H1 (cell line): ENCODE measurements around the gene NUAK1. TPM values are rescaled to one million over a fixed set of nuclear protein-coding genes. Genes with fewer than 3 reads are reported as not detected.

Experiments
- CTCF ChIA-PET: fragments of 300-600 bp; sonication (Branson Sonifier 250); formaldehyde crosslinking; loops from one replicate; lab custom pipeline; 2021; ENCODE audit not compliant: partially characterized antibody; lab: Charles Lee
- POLR2A ChIA-PET: fragments of 300-600 bp; sonication (Branson Sonifier 250); formaldehyde crosslinking; loops from one replicate; lab custom pipeline; 2021; ENCODE audit warnings: inconsistent platforms; ENCODE audit not compliant: partially characterized antibody; lab: Charles Lee
- DNase-seq, 2 experiments: peaks; one replicate each; pipeline versions ENCODE4 v3.0.0 to v3.0.0-alpha.2; 2010 to 2022; ENCODE audit warnings: low spot score in 2 of 2, low read depth in 1 of 2, mixed read lengths in 1 of 2
- FAIRE-seq: peaks from 2 replicates; lab custom pipeline; 2011; peaks lifted over from hg19 to GRCh38; lab: Jason Lieb, UNC
- H2AFZ ChIP-seq: 2 replicates; pipeline ENCODE4 v1.8.1; 2012; ENCODE audit warnings: low read length, inconsistent platforms
- H2AK5ac ChIP-seq: 2 replicates; pipeline ENCODE4 v1.6.1; 2013; ENCODE audit warnings: low read depth, low read length
- H2BK120ac ChIP-seq: replicated peaks from 2 replicates; pipeline ENCODE3; 2013; ENCODE audit warnings: low read depth, low read length, inconsistent platforms
- H2BK12ac ChIP-seq: 2 replicates; pipeline ENCODE4 v1.6.1; 2013; ENCODE audit warnings: low read depth, low read length
- H2BK15ac ChIP-seq: 2 replicates; pipeline ENCODE4 v1.6.1; 2013; ENCODE audit warnings: low read length
- H2BK20ac ChIP-seq: 2 replicates; pipeline ENCODE4 v1.6.1; 2013; ENCODE audit warnings: low read length
- H2BK5ac ChIP-seq: 2 replicates; pipeline ENCODE4 v1.6.1; 2013; ENCODE audit warnings: low read depth, low read length
- H3K14ac ChIP-seq: 2 replicates; pipeline ENCODE4 v1.6.1; 2013; ENCODE audit warnings: inconsistent platforms; ENCODE audit not compliant: insufficient read length
- H3K18ac ChIP-seq: 2 replicates; pipeline ENCODE4 v1.6.1; 2013; ENCODE audit warnings: low read length; ENCODE audit errors: extremely low read depth
- H3K23ac ChIP-seq: 2 replicates; pipeline ENCODE4 v1.6.1; 2013; ENCODE audit warnings: inconsistent platforms; ENCODE audit not compliant: insufficient read length
- H3K23me2 ChIP-seq: 2 replicates; pipeline ENCODE4 v1.6.1; 2013; ENCODE audit warnings: low read depth, low read length
- H3K27ac ChIP-seq: 2 replicates; pipeline ENCODE4 v1.6.1; 2011; ENCODE audit warnings: low read depth, low read length, inconsistent platforms
- H3K27me3 ChIP-seq, 4 experiments: replicated peaks in 1 of 4; 1 replicate in 1 of 4; 2 replicates in 3 of 4; pipeline versions ENCODE4 v1.6.1 to v1.8.1; 2011 to 2013; ENCODE audit warnings: low read length in 3 of 4, mild to moderate bottlenecking in 3 of 4, inconsistent platforms in 2 of 4, mixed read lengths in 2 of 4, moderate library complexity in 1 of 4; ENCODE audit not compliant: control insufficient read depth in 3 of 4, insufficient read depth in 3 of 4; ENCODE audit errors: extremely low read depth in 1 of 4
- H3K36me3 ChIP-seq, 4 experiments: 2 replicates each; pipeline versions ENCODE4 v1.6.1 to v1.8.1; 2011 to 2013; ENCODE audit warnings: mild to moderate bottlenecking in 4 of 4, low read length in 3 of 4, moderate library complexity in 2 of 4, control low read depth in 1 of 4, inconsistent platforms in 1 of 4; ENCODE audit not compliant: insufficient read depth in 4 of 4, control insufficient read depth in 2 of 4
- H3K4ac ChIP-seq: replicated peaks from 2 replicates; pipeline ENCODE3; 2013; ENCODE audit warnings: low read length, low read depth, mixed read lengths, inconsistent platforms; ENCODE audit not compliant: insufficient read length
- H3K4me1 ChIP-seq, 4 experiments: replicated peaks in 1 of 4; 1 replicate in 1 of 4; 2 replicates in 3 of 4; pipeline versions ENCODE4 v1.6.1 to v1.8.1; 2011 to 2013; ENCODE audit warnings: low read length in 3 of 4, inconsistent platforms in 2 of 4, mixed read lengths in 1 of 4; ENCODE audit not compliant: insufficient read depth in 4 of 4, control insufficient read depth in 3 of 4
- H3K4me2 ChIP-seq, 2 experiments: 2 replicates each; pipeline versions ENCODE4 v1.6.1 to v1.8.1; 2011 to 2013; ENCODE audit warnings: low read depth in 2 of 2, low read length in 2 of 2, control low read depth in 1 of 2, inconsistent platforms in 1 of 2, mild to moderate bottlenecking in 1 of 2; ENCODE audit not compliant: insufficient read depth in 1 of 2
- H3K4me3 ChIP-seq, 4 experiments: fragments of 200-600, 300-600 bp in 1 of 4; sonication (generic), shearing (Covaris generic), sonication (Bioruptor Twin) in 1 of 4; 2 replicates each; pipeline versions ENCODE4 v1.5.1 to v1.8.1; 2011 to 2016; ENCODE audit warnings: low read length in 4 of 4, low read depth in 3 of 4, control low read depth in 2 of 4, inconsistent platforms in 2 of 4, mild to moderate bottlenecking in 2 of 4, mixed read lengths in 1 of 4, moderate library complexity in 1 of 4; ENCODE audit not compliant: insufficient read depth in 2 of 4; ENCODE audit errors: extremely low read depth in 1 of 4
- H3K56ac ChIP-seq: replicated peaks from 2 replicates; pipeline ENCODE3; 2013; ENCODE audit warnings: low read depth, mild to moderate bottlenecking, mixed read lengths, low read length, inconsistent platforms; ENCODE audit not compliant: insufficient read length
- H3K79me1 ChIP-seq: 2 replicates; pipeline ENCODE4 v1.6.1; 2013; ENCODE audit warnings: low read depth, low read length, control low read depth
- H3K79me2 ChIP-seq, 2 experiments: 2 replicates each; pipeline versions ENCODE4 v1.6.1 to v1.8.1; 2012 to 2013; ENCODE audit warnings: low read length in 2 of 2, mild to moderate bottlenecking in 2 of 2, inconsistent platforms in 1 of 2; ENCODE audit not compliant: insufficient read depth in 2 of 2, control insufficient read depth in 1 of 2
- H3K9ac ChIP-seq, 4 experiments: replicated peaks in 1 of 4; 1 replicate in 1 of 4; 2 replicates in 3 of 4; pipeline versions ENCODE4 v1.6.1 to v1.8.1; 2011 to 2013; ENCODE audit warnings: low read depth in 3 of 4, low read length in 3 of 4, control low read depth in 2 of 4, mild to moderate bottlenecking in 2 of 4, moderate library complexity in 2 of 4, inconsistent platforms in 1 of 4; ENCODE audit errors: extremely low read depth in 1 of 4
- H3K9me3 ChIP-seq, 2 experiments: 2 replicates each; pipeline versions ENCODE4 v1.6.1 to v1.8.1; 2012 to 2013; ENCODE audit warnings: mild to moderate bottlenecking in 2 of 2, moderate library complexity in 2 of 2, control low read depth in 1 of 2, inconsistent platforms in 1 of 2, low read depth in 1 of 2, low read length in 1 of 2, mixed read lengths in 1 of 2; ENCODE audit not compliant: insufficient read depth in 2 of 2
- H4K20me1 ChIP-seq, 2 experiments: replicated peaks in 1 of 2; 2 replicates each; pipeline versions ENCODE3 to v1.8.1; 2011 to 2013; ENCODE audit warnings: inconsistent platforms in 2 of 2, low read length in 2 of 2, mild to moderate bottlenecking in 1 of 2; ENCODE audit not compliant: insufficient read depth in 2 of 2, control insufficient read depth in 1 of 2
- H4K5ac ChIP-seq: 2 replicates; pipeline ENCODE4 v1.6.1; 2013; ENCODE audit warnings: low read length, low read depth, mixed read lengths, inconsistent platforms; ENCODE audit not compliant: insufficient read length
- H4K8ac ChIP-seq: 2 replicates; pipeline ENCODE4 v1.8.0; 2013; ENCODE audit warnings: mild to moderate bottlenecking, moderate library complexity, low read length, inconsistent platforms; ENCODE audit not compliant: insufficient read depth; ENCODE audit errors: extremely low read depth
- H4K91ac ChIP-seq: replicated peaks from 2 replicates; pipeline ENCODE3; 2013; ENCODE audit warnings: low read length, mixed read lengths, inconsistent platforms; ENCODE audit not compliant: insufficient read length
- CHD2 ChIP-seq: IDR thresholded peaks from 2 replicates; pipeline ENCODE4 v1.6.1; 2012; ENCODE audit warnings: low read length, improper control_type of control experiment
- CREB1 ChIP-seq: IDR thresholded peaks from 2 replicates; pipeline ENCODE4 v1.6.1; 2012; ENCODE audit warnings: inconsistent platforms
- E2F6 ChIP-seq: IDR thresholded peaks from 2 replicates; pipeline ENCODE4 v1.6.1; 2012; ENCODE audit warnings: inconsistent platforms
- GTF2F1 ChIP-seq: IDR thresholded peaks from 2 replicates; pipeline ENCODE4 v1.6.1; 2012; ENCODE audit warnings: low read depth, low read length, improper control_type of control experiment, borderline replicate concordance
- HDAC2 ChIP-seq, 2 experiments: fragments of 300-600 bp in 1 of 2; sonication (generic) in 1 of 2; IDR thresholded peaks; 2 replicates each; pipeline ENCODE4 v1.6.1; 2011 to 2012; ENCODE audit warnings: low read depth in 2 of 2, low read length in 2 of 2, mild to moderate bottlenecking in 2 of 2, moderate library complexity in 2 of 2, borderline replicate concordance in 1 of 2, inconsistent platforms in 1 of 2
- HDAC6 ChIP-seq: IDR thresholded peaks from one replicate; pipeline ENCODE4 v1.7.1; 2012; ENCODE audit warnings: low read depth, mild to moderate bottlenecking, inconsistent platforms, low read length, moderate library complexity
- KDM1A ChIP-seq: fragments of 200-600, 300-600 bp; sonication (generic); IDR thresholded peaks from 2 replicates; pipeline ENCODE4 v1.7.1; 2016; ENCODE audit warnings: mild to moderate bottlenecking, low read length, borderline replicate concordance
- POU5F1 ChIP-seq: IDR thresholded peaks from 2 replicates; pipeline ENCODE4 v1.6.1; 2011; ENCODE audit warnings: low read depth, mild to moderate bottlenecking, low read length, moderate library complexity
- RNF2 ChIP-seq: fragments of 200-900, 300-1000 bp; sonication (generic); IDR thresholded peaks from 2 replicates; pipeline ENCODE4 v1.7.1; 2016; ENCODE audit warnings: borderline replicate concordance, low read depth, mild to moderate bottlenecking, antibody characterized with exemption, low read length; ENCODE audit not compliant: poor library complexity, severe bottlenecking; ENCODE audit errors: missing control alignments
- RXRA ChIP-seq: IDR thresholded peaks from 2 replicates; pipeline ENCODE4 v1.6.1; 2011; ENCODE audit warnings: low read depth, mild to moderate bottlenecking, low read length, moderate library complexity; ENCODE audit not compliant: insufficient read depth
- SP1 ChIP-seq: IDR thresholded peaks from 2 replicates; pipeline ENCODE4 v1.6.1; 2011; ENCODE audit warnings: low read depth, low read length
- SP2 ChIP-seq: IDR thresholded peaks from 2 replicates; pipeline ENCODE4 v1.6.1; 2012; ENCODE audit warnings: mild to moderate bottlenecking, low read length, inconsistent platforms
- SRF ChIP-seq: IDR thresholded peaks from 2 replicates; pipeline ENCODE4 v1.6.1; 2011; ENCODE audit warnings: mild to moderate bottlenecking, low read depth, low read length, moderate library complexity
- TEAD4 ChIP-seq: IDR thresholded peaks from 2 replicates; pipeline ENCODE4 v1.6.1; 2012; ENCODE audit warnings: low read depth, low read length, inconsistent platforms, mixed read lengths
- WGBS, 2 experiments: shearing (Covaris generic) in 1 of 2; methylation state at CpG; one replicate each; pipeline versions ENCODE4 v1.1.6 to v1.1.7; 2013 to 2015; ENCODE audit warnings: low lambda C conversion rate in 2 of 2, mixed read lengths in 2 of 2, inconsistent platforms in 1 of 2, low coverage in 1 of 2, missing lambda C conversion rate in 1 of 2; ENCODE audit not compliant: insufficient replicate concordance in 2 of 2, insufficient coverage in 1 of 2, insufficient read length in 1 of 2; ENCODE audit errors: extremely low coverage in 1 of 2, missing lambda C conversion rate in 1 of 2; 5-methylcytosine and 5-hydroxymethylcytosine counted together
- polyA plus RNA-seq, 7 experiments: library from polyadenylated mRNA; depleted of rRNA in 3 of 7; stranded (reverse) in 5 of 7; unstranded in 2 of 7; fragments of >200 nt in 5 of 7; fragments of 200-250 nt in 2 of 7; gene quantifications; 1 replicate in 5 of 7; 2 replicates in 1 of 7; 4 replicates in 1 of 7; pipeline versions ENCODE4 v1.2.1 to v1.2.3, GENCODE V29; 2011 to 2013; ENCODE audit warnings: missing spikeins in 2 of 7, mixed read lengths in 2 of 7
- total RNA-seq: library from RNA; stranded (reverse); fragmentation: NEBNext Ultra II Directional; extraction: Animal tissue kit (Norgen Biotek cat#: 25700); gene quantifications from 2 replicates; pipeline ENCODE4 v1.2.1, GENCODE V29; 2021

Gene NUAK1
- total and polyA plus RNA-seq, 2 of the 8 experiments (the other 6 are each of a cell fraction or from before 2014, with no cell fraction given) = 6.7 to 18.2 TPM

- Histone ChIP-seq H2BK5ac (no peak overlapping the region), H3K14ac (no peak overlapping the region), H3K9me3 (peaks cover 15 to 21% of the 10 kb centered on the region in 2 experiments), H2AFZ (no peak overlapping the region), H4K5ac (no peak overlapping the region), H3K18ac (no peak overlapping the region), H3K56ac (no peak overlapping the region), H3K4me3 (no peak overlapping the region), H3K27ac (no peak overlapping the region), H3K9ac (no peak overlapping the region), H3K36me3 (peaks cover 0 to 4% (median 0%) of the 10 kb centered on the region in 4 experiments; a peak in 3 of 8 replicates), H2BK20ac (no peak overlapping the region), H4K91ac (no peak overlapping the region), H3K27me3 (no peaks in the 10 kb centered on the region), H3K4me1 (no peaks in the 10 kb centered on the region), H3K4me2 (no peak overlapping the region), H3K23me2 (no peaks in the 10 kb centered on the region), H3K4ac (no peak overlapping the region), H2BK12ac (no peak overlapping the region), H2BK15ac (no peak overlapping the region), H4K8ac (no peak overlapping the region), H2AK5ac (no peak overlapping the region), H2BK120ac (no peak overlapping the region), H3K79me2 (no peaks in the 10 kb centered on the region), H3K79me1 (no peaks in the 10 kb centered on the region), H4K20me1 (no peaks in the 10 kb centered on the region), H3K23ac (no peak overlapping the region)
- POLR2A ChIA-PET = interaction anchor here (0.7 to 1.4 kb wide), 2 partner anchors 13 to 121 kb away, joined by 3 read pairs; no protein-coding TSS in a partner anchor
- WGBS, 2 experiments = 83% methylated on average over 1 of the region's 1 CpG; no CpG with 5 or more reads in 1 of the 2 experiments
- CTCF ChIA-PET = interaction anchor here (0.5 to 1.2 kb wide), 2 partner anchors 14 to 220 kb away, joined by 3 read pairs; no protein-coding TSS in a partner anchor
- no peak for FAIRE-seq
- no peak for DNase-seq
- TF ChIP-seq KDM1A = no peak
- TF ChIP-seq CHD2 = no peak
- TF ChIP-seq TEAD4 = no peak
- no peak for TF ChIP-seq E2F6
- TF ChIP-seq SRF = no peak
- no peak for TF ChIP-seq GTF2F1
- TF ChIP-seq CREB1 = no peak
- no peak for TF ChIP-seq SP1
- TF ChIP-seq RXRA = no peak
- no peak for TF ChIP-seq POU5F1
- no peak for TF ChIP-seq HDAC6
- TF ChIP-seq RNF2 = no peak
- TF ChIP-seq SP2 = no peak
- TF ChIP-seq HDAC2 (IDR thresholded peaks at IDR 0.05; ENCODE audit: borderline replicate concordance in 1 of 2, low read depth in 2 of 2, low read length in 2 of 2) = no peak
Observed at GRCh38 chr12:106018286-106018685, 120.5 kb downstream of the NUAK1 start.
